ENCODE data around the gene KCNJ14. TPM values are rescaled to one million over a fixed set of nuclear protein-coding genes. Genes with fewer than 3 reads are reported as not detected.

Gene KCNJ14
- polyA plus RNA-seq, 1 of the 3 experiments (the other 2 are of a cell fraction) = 1.2 TPM

GRCh38 chr19:48508729-48509411 lies 53.5 kb downstream of the KCNJ14 start:
- no peak overlapping the region for H2AFZ ChIP-seq (ENCODE audit: low read depth)
- H3F3A ChIP-seq (replicated peaks; ENCODE audit: insufficient read depth) = peaks cover 11% of the 10 kb centered on the region
- no peak overlapping the region for H3K9ac ChIP-seq
- ChIA-PET CTCF (interaction anchor here (0.9 to 8.8 kb wide), 5 partner anchors 15 to 100 kb away, joined by 3 to 142 read pairs (median 3); no protein-coding TSS in a partner anchor), POLR2A (no interaction called here)
- no peaks in the 10 kb centered on the region for H3K36me3 ChIP-seq (replicated peaks in 1 of 2; ENCODE audit: control insufficient read depth in 1 of 2, insufficient read depth in 2 of 2, low read length in 1 of 2)
- H3K9me2 ChIP-seq = no peaks in the 10 kb centered on the region
- no peak overlapping the region for H3K4me3 ChIP-seq (ENCODE audit: low read depth in 2 of 2, low read length in 1 of 2)
- no peak overlapping the region for H3K27ac ChIP-seq (ENCODE audit: low read depth in 2 of 2, low read length in 1 of 2)
- H3K4me2 ChIP-seq = no peak overlapping the region
- H3K79me2 ChIP-seq (ENCODE audit: insufficient read depth) = no peaks in the 10 kb centered on the region
- DNase-seq = no peak
- 96% methylated on average over 29 of the region's 32 CpGs for WGBS (ENCODE audit: low lambda C conversion rate)
- H4K20me1 ChIP-seq (ENCODE audit: insufficient read depth) = no peaks in the 10 kb centered on the region
- H3K9me3 ChIP-seq = no peaks in the 10 kb centered on the region
- TF ChIP-seq ELF1 (IDR thresholded peaks at IDR 0.05) (no peak), GATA2 (CRISPR knock-in tag; IDR thresholded peaks at IDR 0.05) (no peak), MEF2A (IDR thresholded peaks at IDR 0.05; ENCODE audit: borderline replicate concordance, low read depth) (no peak), SIN3A (IDR thresholded peaks at IDR 0.05; ENCODE audit: borderline replicate concordance, low read depth, low read length) (no peak), YY1 (IDR thresholded peaks at IDR 0.05; ENCODE audit: low read depth) (no peak), NFIC (IDR thresholded peaks at IDR 0.05; ENCODE audit: borderline replicate concordance) (no peak), SMC3 (IDR thresholded peaks at IDR 0.05; ENCODE audit: low read depth, low read length) (no peak), EP300 (IDR thresholded peaks at IDR 0.05; ENCODE audit: borderline replicate concordance in 1 of 2, low read depth in 1 of 2, low read length in 1 of 2) (no peak), RXRA (IDR thresholded peaks at IDR 0.05; ENCODE audit: borderline replicate concordance, low read depth) (no peak), FOXM1 (IDR thresholded peaks at IDR 0.05; ENCODE audit: low read depth) (no peak), RAD21 (IDR thresholded peaks at IDR 0.05; ENCODE audit: low read length) (no peak), TCF12 (IDR thresholded peaks at IDR 0.05) (no peak), MXI1 (IDR thresholded peaks at IDR 0.05; ENCODE audit: low read depth, low read length) (no peak), RFX5 (IDR thresholded peaks at IDR 0.05; ENCODE audit: low read length) (no peak), NRF1 (IDR thresholded peaks at IDR 0.05; ENCODE audit: low read depth, low read length) (no peak), GABPA (IDR thresholded peaks at IDR 0.05; ENCODE audit: low read depth) (no peak), RCOR1 (IDR thresholded peaks at IDR 0.05; ENCODE audit: low read length) (no peak)
- TF ChIP-seq, protein P1, sequence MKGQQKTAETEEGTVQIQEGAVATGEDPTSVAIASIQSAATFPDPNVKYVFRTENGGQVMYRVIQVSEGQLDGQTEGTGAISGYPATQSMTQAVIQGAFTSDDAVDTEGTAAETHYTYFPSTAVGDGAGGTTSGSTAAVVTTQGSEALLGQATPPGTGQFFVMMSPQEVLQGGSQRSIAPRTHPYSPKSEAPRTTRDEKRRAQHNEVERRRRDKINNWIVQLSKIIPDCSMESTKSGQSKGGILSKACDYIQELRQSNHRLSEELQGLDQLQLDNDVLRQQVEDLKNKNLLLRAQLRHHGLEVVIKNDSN (IDR thresholded peaks at IDR 0.05; ENCODE audit: borderline replicate concordance, low read depth) = no peak
- TF ChIP-seq, protein P2, sequence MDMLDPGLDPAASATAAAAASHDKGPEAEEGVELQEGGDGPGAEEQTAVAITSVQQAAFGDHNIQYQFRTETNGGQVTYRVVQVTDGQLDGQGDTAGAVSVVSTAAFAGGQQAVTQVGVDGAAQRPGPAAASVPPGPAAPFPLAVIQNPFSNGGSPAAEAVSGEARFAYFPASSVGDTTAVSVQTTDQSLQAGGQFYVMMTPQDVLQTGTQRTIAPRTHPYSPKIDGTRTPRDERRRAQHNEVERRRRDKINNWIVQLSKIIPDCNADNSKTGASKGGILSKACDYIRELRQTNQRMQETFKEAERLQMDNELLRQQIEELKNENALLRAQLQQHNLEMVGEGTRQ (IDR thresholded peaks at IDR 0.05; ENCODE audit: borderline replicate concordance, low read depth, low read length) = no peak
- TF ChIP-seq, protein P3, sequence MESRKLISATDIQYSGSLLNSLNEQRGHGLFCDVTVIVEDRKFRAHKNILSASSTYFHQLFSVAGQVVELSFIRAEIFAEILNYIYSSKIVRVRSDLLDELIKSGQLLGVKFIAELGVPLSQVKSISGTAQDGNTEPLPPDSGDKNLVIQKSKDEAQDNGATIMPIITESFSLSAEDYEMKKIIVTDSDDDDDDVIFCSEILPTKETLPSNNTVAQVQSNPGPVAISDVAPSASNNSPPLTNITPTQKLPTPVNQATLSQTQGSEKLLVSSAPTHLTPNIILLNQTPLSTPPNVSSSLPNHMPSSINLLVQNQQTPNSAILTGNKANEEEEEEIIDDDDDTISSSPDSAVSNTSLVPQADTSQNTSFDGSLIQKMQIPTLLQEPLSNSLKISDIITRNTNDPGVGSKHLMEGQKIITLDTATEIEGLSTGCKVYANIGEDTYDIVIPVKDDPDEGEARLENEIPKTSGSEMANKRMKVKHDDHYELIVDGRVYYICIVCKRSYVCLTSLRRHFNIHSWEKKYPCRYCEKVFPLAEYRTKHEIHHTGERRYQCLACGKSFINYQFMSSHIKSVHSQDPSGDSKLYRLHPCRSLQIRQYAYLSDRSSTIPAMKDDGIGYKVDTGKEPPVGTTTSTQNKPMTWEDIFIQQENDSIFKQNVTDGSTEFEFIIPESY (IDR thresholded peaks at IDR 0.05; ENCODE audit: borderline replicate concordance, low read depth) = no peak
- peaks cover 0 to 19% of the 10 kb centered on the region in 2 experiments; a peak in 1 of 4 replicates for H3K4me1 ChIP-seq (ENCODE audit: control insufficient read depth in 1 of 2, insufficient read depth in 2 of 2, low read depth in 1 of 2, low read length in 1 of 2)
- H3K27me3 ChIP-seq (ENCODE audit: insufficient read depth) = no peaks in the 10 kb centered on the region

All from SK-N-SH (cell line).